OCI-LY7 (cell line): Measurements from ENCODE around the gene NDST4.

Source experiments
- CTCF ChIP-seq: fragments of 200-600 bp; sonication (generic); conservative IDR thresholded peaks from 2 replicates; pipeline ENCODE4 v1.5.1; 2014; ENCODE audit warnings: mild to moderate bottlenecking, antibody characterized with exemption, low read length, moderate library complexity, mixed read lengths
- EZH2phosphoT487 ChIP-seq: fragments of 200-600 bp; sonication (generic); IDR thresholded peaks from 2 replicates; pipeline ENCODE4 v1.6.1; 2018; ENCODE audit warnings: low read depth, borderline replicate concordance, mild to moderate bottlenecking, mixed run types, antibody characterized with exemption, low read length, moderate library complexity, mixed read lengths

- TF ChIP-seq CTCF (no peak), EZH2phosphoT487 (no peak)
Measured at GRCh38 chr4:114911111-114911510, 202.3 kb downstream of the NDST4 start.
